Epithelial cell of esophagus (primary cell): ENCODE data around the gene CPTP.

Source experiments
- DNase-seq: peaks from one replicate; pipeline ENCODE4 v3.0.0; 2010; ENCODE audit warnings: low read depth
- H3K4me3 ChIP-seq: 2 replicates; pipeline ENCODE4 v1.5.1; 2011; ENCODE audit warnings: mild to moderate bottlenecking, low read length, control low read depth
- TF ChIP-seq, protein P1 (sequence below): IDR thresholded peaks from 2 replicates; pipeline ENCODE4 v1.5.1; 2011; ENCODE audit warnings: low read depth, mild to moderate bottlenecking, low read length, control low read depth, inconsistent platforms; ENCODE audit not compliant: insufficient read depth; ENCODE audit errors: missing control alignments

CPTP gene

DNA sequence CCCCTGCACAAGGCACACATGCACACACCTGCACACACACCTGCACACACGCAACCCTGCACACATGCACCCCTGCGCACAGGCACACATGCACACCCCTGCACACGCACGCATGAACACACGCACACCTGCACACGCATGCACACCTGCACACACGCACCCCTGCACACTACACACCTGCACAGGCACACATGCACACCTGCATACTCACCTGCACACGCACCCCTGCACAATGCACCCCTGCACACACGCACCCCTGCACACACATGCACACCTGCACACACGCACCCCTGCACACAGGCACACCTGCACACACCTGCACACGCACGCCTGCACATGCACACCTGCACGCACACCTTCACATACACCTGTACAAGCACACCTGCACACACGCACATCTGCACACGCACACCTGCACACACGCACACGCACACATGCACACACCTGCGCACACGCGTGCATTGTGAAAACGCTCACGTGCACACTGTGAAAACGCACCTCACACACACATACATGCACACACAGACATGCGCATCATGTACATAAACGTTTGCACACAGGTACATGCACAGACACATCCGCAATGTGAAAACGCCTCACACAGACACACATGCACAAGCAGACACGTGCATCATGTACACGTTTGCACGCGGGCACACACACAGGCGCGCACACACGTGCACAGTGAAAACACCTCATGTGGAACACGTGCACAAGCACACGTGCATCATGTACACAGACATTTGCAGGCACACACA is 16.4 kb downstream of the CPTP start:
- no peak for DNase-seq
- no peak overlapping the region for H3K4me3 ChIP-seq
- TF ChIP-seq, protein P1, sequence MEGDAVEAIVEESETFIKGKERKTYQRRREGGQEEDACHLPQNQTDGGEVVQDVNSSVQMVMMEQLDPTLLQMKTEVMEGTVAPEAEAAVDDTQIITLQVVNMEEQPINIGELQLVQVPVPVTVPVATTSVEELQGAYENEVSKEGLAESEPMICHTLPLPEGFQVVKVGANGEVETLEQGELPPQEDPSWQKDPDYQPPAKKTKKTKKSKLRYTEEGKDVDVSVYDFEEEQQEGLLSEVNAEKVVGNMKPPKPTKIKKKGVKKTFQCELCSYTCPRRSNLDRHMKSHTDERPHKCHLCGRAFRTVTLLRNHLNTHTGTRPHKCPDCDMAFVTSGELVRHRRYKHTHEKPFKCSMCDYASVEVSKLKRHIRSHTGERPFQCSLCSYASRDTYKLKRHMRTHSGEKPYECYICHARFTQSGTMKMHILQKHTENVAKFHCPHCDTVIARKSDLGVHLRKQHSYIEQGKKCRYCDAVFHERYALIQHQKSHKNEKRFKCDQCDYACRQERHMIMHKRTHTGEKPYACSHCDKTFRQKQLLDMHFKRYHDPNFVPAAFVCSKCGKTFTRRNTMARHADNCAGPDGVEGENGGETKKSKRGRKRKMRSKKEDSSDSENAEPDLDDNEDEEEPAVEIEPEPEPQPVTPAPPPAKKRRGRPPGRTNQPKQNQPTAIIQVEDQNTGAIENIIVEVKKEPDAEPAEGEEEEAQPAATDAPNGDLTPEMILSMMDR, result no peak

DNA sequence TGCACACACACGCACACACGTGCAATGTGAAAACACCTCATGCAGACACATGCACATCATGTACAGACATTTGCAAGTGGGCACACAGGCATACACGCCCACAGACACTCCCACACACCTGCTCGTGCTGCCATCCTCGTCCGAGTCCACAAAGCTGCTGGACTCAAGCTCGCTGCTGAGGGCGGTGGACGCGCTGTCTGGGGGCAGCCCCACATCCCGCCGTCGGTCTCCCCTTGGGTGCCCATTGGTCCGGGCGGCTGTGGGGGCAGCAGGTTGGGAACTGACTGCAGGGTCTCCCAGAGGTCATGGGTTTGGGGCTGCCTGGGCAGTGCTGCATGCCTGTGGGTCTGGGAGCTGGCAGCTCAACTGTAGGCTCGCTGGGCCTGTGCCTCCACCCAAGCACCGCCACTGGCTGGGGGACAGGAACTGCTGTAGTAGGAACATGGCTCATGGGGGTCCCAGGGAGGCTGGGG is 17.0 kb downstream of the CPTP start:
- DNase-seq, result no peak
- no peak overlapping the region for H3K4me3 ChIP-seq

DNA sequence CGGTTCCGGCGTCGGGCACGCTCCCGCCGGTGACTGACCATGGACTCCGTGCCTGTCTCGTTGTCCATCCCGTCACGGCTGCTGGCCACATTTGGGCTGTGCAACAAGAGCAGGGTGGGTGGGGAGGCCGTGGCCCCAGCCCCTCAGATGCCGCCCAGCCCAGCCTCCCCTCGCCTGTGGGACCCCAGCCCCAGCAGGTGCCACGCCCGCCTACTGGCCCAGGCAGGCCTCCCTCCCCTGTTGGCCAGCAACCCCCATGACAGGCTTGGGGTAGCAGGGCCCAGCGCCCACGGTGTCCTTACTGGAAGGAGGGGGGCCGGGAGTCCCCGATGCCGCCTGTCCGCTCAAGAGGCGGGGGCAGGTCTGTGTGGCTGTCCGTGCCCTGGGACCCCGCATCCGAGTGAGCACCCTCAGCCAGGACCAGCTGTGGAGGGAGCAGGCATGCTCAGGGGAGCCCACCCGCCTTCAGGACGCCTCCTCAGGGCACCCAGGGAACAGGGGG is 17.5 kb downstream of the CPTP start:
- TF ChIP-seq, protein P1, result no peak
- DNase-seq, result no peak
- H3K4me3 ChIP-seq, result no peak overlapping the region

More for the DNA sequence above, 17.0 kb downstream of the CPTP start:
- TF ChIP-seq, protein P1, result no peak

DNA sequence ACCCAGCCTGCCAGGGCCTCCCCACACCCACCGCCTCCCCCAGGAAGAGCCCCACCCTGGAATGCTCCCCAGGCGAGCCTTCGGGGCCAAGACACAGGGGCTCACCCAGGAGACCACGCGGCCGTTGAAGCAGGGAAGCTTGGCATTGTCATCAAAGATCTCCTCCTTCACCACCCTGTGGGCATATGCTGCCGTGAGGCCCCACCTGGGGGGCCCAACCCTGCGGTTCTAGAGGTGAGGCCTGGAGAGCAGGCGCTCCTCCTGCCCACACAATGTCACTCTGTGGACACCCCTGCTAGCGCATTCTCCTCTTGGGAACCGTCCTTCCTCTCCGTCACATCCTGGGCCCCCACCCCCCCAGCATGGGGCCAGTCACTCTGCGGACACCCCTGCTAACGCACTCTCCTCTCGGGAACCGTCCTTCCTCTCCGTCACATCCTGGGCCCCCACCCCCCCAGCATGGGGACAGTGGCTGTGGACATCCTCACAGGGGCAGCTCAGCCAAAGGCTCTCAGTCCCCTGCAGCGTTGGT is 18.0 kb downstream of the CPTP start:
- TF ChIP-seq, protein P1, result no peak
- DNase-seq, result no peak
- H3K4me3 ChIP-seq, result no peak overlapping the region

DNA sequence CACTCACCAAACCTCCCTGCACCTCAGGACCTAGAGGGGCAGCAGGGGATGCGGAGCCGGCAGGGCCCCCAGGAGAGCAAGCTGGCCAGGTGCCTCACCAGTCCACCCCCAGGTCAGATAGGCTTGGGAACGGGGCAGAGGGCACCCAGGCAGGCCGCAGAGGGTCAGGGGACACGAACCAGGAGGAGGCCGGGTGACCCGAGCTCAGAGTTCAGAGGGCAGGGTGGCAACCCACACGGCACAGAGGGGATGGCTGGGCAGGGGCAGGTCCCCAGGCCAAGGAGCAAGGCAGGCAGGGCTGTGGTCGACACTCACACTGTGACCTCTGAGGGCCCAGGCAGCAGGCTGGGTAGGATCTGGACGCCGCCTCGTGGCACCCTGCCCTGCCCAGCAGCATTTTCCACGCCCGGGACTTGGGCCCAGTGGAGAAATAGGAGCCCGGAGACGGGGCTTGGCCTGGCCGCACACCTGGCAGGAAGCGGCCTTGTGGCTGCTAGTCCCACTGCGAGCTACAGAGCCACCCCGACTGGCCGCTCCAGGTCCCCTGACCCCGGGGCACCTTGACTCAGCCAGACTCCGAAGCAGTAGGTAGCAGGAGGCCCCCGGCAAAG is 19.3 kb downstream of the CPTP start:
- peak overlapping the region; percentile 32 for H3K4me3 ChIP-seq
- no peak for DNase-seq
- TF ChIP-seq, protein P1, result no peak

DNA sequence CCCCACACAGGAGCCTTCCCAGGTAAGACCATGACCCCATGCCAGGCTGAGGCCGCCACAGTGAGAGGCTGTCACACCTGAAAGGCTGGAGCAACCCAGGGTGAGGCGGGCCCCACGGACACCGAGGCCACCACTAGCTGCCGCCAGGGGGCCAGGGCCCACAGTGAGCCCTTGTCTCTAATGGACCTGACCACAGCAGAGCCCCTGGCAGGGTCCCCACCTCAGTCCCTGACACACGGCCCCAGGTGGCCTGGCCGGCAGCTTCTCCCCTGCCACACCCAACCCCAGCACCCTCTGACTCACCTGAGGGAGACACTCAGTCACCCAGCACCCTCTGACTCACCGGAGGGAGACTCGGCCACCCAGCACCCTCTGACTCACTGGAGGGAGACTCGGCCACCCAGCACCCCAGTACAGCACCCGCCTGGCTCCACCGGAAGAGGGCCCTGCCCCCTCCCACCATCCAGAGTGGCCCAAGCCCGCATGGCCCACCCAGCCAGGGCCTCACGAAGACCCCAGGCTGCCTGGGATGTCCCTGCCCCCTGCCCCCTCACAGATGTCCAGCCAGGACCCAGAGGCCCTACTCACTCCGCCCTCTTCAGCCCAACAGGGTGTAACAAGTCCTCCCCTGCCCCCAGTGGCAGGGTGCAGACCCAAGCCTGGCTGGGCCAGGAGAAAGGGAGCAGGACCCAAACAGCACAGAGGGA is 20.2 kb downstream of the CPTP start:
- DNase-seq, result peak; percentile 98
- TF ChIP-seq, protein P1, result peak; percentile 47
- peak overlapping the region; percentile 37 for H3K4me3 ChIP-seq
